ENCODE results near the gene CDK16.

Gene CDK16

DNA sequence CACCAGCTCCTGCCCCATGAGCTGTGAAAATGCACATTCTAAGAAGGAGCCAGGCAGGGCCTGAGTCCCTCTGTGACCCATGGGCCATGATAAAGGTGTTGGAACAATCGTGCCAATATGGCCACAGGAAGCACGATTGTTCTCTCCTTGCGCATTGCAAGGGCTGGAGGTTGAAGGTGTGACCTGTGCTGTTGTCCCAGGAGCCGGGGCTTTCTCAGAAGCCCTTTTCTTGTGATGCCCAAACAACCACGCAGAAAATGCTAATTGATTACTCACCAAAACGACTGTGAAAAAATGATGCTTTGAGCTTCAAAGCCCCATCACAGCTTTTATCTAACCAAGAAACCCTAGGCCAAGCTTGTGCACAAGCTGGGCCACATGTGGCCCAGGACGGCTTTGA, 48.2 kb downstream of the CDK16 start (continued):
- TF ChIP-seq ISL1 (CRISPR knock-in tag; IDR thresholded peaks at IDR 0.05): no peak
- TF ChIP-seq ARNTL (CRISPR knock-in tag; IDR thresholded peaks at IDR 0.05; ENCODE audit: borderline replicate concordance, low read depth): no peak

DNA sequence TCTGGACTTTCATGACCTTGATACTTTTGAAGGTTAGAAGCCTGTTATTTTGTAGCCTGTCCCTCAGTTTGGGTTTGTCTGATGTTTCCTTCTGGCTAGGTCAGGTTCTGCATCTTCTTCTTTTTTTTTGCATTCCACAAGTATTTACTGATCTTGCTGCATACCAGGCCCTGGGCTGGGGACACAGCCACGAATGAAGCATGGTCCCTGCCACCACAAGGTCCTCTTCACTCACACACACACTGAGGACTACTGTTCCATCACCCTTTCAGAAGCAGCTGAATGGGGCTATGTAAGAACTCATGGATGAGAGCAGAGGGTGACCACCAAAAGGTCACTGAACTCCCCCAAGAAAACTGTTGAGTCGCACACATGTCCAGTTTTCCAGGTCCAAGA, 53.5 kb downstream of the CDK16 start:
- ATAC-seq: no peak
- no peak for TF ChIP-seq PPARA (CRISPR knock-in tag; IDR thresholded peaks at IDR 0.05; ENCODE audit: borderline replicate concordance)
- no peak for TF ChIP-seq TOX (CRISPR knock-in tag; IDR thresholded peaks at IDR 0.05; ENCODE audit: borderline replicate concordance)
- TF ChIP-seq, protein P1, sequence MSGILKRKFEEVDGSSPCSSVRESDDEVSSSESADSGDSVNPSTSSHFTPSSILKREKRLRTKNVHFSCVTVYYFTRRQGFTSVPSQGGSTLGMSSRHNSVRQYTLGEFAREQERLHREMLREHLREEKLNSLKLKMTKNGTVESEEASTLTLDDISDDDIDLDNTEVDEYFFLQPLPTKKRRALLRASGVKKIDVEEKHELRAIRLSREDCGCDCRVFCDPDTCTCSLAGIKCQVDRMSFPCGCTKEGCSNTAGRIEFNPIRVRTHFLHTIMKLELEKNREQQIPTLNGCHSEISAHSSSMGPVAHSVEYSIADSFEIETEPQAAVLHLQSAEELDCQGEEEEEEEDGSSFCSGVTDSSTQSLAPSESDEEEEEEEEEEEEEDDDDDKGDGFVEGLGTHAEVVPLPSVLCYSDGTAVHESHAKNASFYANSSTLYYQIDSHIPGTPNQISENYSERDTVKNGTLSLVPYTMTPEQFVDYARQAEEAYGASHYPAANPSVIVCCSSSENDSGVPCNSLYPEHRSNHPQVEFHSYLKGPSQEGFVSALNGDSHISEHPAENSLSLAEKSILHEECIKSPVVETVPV (CRISPR knock-in tag; IDR thresholded peaks at IDR 0.05): no peak
- TF ChIP-seq, protein P2, sequence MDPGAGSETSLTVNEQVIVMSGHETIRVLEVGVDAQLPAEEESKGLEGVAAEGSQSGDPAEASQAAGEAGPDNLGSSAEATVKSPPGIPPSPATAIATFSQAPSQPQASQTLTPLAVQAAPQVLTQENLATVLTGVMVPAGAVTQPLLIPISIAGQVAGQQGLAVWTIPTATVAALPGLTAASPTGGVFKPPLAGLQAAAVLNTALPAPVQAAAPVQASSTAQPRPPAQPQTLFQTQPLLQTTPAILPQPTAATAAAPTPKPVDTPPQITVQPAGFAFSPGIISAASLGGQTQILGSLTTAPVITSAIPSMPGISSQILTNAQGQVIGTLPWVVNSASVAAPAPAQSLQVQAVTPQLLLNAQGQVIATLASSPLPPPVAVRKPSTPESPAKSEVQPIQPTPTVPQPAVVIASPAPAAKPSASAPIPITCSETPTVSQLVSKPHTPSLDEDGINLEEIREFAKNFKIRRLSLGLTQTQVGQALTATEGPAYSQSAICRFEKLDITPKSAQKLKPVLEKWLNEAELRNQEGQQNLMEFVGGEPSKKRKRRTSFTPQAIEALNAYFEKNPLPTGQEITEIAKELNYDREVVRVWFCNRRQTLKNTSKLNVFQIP (CRISPR knock-in tag; IDR thresholded peaks at IDR 0.05; ENCODE audit: borderline replicate concordance, low read depth): no peak

DNA sequence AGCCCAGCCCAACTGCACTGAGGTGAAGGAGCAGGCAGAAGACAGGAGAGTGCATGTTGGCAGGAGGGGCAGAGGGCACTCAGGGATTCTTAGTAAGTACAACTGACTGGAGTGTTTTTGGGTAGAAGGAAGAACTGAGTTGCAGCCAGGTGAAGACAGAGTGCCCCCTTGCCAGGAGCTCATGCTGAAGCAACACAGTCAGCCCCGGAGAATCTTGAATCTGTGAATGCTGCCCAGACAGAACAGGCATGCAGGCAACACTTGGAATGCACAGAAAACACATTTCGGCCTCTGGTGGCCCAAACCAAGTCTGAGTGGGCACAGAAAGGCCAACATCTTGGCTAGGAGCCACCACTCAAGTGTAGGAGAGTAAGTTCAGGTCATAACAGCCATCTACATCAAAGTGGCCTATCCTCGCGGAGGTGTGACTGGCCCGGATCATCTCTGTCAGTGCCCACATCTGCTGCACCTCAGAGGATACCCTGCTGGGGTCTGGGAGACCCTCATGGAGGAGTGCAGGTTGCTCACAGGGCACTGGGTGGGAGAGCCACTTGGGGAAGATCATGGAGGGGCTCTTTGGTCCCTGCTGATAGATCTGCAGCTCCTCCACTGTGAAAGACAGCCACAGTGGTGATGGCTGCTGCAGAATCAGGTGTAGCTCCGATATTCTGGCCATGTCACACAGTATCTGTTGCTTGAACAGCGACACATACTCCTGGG, 54.7 kb downstream of the CDK16 start:
- no peak for TF ChIP-seq ZNF565 (CRISPR knock-in tag; conservative IDR thresholded peaks at IDR 0.05; ENCODE audit: low read depth)
- TF ChIP-seq BACH2 (CRISPR knock-in tag; IDR thresholded peaks at IDR 0.05; ENCODE audit: borderline replicate concordance): no peak
- TF ChIP-seq OSR1 (CRISPR knock-in tag; IDR thresholded peaks at IDR 0.05): no peak
- no peak for TF ChIP-seq PPARA (CRISPR knock-in tag; IDR thresholded peaks at IDR 0.05; ENCODE audit: borderline replicate concordance)
- no peak for TF ChIP-seq RARB (CRISPR knock-in tag; IDR thresholded peaks at IDR 0.05)
- TF ChIP-seq, protein P3, sequence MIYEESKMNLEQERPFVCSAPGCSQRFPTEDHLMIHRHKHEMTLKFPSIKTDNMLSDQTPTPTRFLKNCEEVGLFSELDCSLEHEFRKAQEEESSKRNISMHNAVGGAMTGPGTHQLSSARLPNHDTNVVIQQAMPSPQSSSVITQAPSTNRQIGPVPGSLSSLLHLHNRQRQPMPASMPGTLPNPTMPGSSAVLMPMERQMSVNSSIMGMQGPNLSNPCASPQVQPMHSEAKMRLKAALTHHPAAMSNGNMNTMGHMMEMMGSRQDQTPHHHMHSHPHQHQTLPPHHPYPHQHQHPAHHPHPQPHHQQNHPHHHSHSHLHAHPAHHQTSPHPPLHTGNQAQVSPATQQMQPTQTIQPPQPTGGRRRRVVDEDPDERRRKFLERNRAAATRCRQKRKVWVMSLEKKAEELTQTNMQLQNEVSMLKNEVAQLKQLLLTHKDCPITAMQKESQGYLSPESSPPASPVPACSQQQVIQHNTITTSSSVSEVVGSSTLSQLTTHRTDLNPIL (CRISPR knock-in tag; IDR thresholded peaks at IDR 0.05; ENCODE audit: low read depth): no peak
- no peak for TF ChIP-seq ZFP3 (CRISPR knock-in tag; IDR thresholded peaks at IDR 0.05)
- TF ChIP-seq, protein P4, sequence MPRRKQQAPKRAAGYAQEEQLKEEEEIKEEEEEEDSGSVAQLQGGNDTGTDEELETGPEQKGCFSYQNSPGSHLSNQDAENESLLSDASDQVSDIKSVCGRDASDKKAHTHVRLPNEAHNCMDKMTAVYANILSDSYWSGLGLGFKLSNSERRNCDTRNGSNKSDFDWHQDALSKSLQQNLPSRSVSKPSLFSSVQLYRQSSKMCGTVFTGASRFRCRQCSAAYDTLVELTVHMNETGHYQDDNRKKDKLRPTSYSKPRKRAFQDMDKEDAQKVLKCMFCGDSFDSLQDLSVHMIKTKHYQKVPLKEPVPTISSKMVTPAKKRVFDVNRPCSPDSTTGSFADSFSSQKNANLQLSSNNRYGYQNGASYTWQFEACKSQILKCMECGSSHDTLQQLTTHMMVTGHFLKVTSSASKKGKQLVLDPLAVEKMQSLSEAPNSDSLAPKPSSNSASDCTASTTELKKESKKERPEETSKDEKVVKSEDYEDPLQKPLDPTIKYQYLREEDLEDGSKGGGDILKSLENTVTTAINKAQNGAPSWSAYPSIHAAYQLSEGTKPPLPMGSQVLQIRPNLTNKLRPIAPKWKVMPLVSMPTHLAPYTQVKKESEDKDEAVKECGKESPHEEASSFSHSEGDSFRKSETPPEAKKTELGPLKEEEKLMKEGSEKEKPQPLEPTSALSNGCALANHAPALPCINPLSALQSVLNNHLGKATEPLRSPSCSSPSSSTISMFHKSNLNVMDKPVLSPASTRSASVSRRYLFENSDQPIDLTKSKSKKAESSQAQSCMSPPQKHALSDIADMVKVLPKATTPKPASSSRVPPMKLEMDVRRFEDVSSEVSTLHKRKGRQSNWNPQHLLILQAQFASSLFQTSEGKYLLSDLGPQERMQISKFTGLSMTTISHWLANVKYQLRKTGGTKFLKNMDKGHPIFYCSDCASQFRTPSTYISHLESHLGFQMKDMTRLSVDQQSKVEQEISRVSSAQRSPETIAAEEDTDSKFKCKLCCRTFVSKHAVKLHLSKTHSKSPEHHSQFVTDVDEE (CRISPR knock-in tag; IDR thresholded peaks at IDR 0.05): no peak
- TF ChIP-seq, protein P5, sequence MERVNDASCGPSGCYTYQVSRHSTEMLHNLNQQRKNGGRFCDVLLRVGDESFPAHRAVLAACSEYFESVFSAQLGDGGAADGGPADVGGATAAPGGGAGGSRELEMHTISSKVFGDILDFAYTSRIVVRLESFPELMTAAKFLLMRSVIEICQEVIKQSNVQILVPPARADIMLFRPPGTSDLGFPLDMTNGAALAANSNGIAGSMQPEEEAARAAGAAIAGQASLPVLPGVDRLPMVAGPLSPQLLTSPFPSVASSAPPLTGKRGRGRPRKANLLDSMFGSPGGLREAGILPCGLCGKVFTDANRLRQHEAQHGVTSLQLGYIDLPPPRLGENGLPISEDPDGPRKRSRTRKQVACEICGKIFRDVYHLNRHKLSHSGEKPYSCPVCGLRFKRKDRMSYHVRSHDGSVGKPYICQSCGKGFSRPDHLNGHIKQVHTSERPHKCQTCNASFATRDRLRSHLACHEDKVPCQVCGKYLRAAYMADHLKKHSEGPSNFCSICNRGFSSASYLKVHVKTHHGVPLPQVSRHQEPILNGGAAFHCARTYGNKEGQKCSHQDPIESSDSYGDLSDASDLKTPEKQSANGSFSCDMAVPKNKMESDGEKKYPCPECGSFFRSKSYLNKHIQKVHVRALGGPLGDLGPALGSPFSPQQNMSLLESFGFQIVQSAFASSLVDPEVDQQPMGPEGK (CRISPR knock-in tag; IDR thresholded peaks at IDR 0.05; ENCODE audit: borderline replicate concordance): no peak
- TF ChIP-seq ZNF70 (CRISPR knock-in tag; IDR thresholded peaks at IDR 0.05): no peak
- TF ChIP-seq ESRRG (CRISPR knock-in tag; IDR thresholded peaks at IDR 0.05): no peak
- TF ChIP-seq SNAI2 (CRISPR knock-in tag; IDR thresholded peaks at IDR 0.05): no peak
- TF ChIP-seq, protein P1 (CRISPR knock-in tag; IDR thresholded peaks at IDR 0.05): no peak
- no peak for TF ChIP-seq TCF4 (CRISPR knock-in tag; IDR thresholded peaks at IDR 0.05; ENCODE audit: borderline replicate concordance)
- no peak for TF ChIP-seq GLIS3 (CRISPR knock-in tag; IDR thresholded peaks at IDR 0.05)
- no peak for TF ChIP-seq TOX (CRISPR knock-in tag; IDR thresholded peaks at IDR 0.05; ENCODE audit: borderline replicate concordance)
- no peak for TF ChIP-seq ZNF8 (CRISPR knock-in tag; IDR thresholded peaks at IDR 0.05)
- TF ChIP-seq CSDC2 (CRISPR knock-in tag; IDR thresholded peaks at IDR 0.05): no peak
- no peak for TF ChIP-seq ZC3H10 (CRISPR knock-in tag; IDR thresholded peaks at IDR 0.05)
- TF ChIP-seq, protein P2 (CRISPR knock-in tag; IDR thresholded peaks at IDR 0.05; ENCODE audit: borderline replicate concordance, low read depth): no peak
- ATAC-seq: no peak; the same call in 2 of the 3 replicates

All from SK-N-SH treated with all-trans-retinoic acid at 6 μM for 48 hours (cell line).